ENCODE results near the gene NLGN4Y.

DNA sequence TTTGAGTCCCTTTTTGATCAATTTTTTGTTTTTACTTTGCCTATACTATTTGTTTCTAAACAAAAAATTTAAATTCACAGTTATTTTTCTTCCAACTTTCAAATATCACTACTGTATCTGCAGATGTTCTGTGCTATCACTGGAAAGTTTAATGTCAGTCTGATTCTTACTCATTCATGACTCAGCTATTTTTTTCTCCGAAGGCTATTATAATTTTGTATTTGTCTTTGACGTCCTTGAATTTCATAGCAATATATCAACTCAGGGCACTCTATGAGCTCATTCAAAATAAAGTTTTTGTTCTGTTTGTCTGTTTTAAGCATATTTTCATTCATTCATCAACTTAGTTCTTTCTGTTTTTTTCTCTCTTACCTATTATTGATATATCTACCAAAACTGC is 273.7 kb downstream of the NLGN4Y start:
- TF ChIP-seq ZC3H10 (CRISPR knock-in tag; IDR thresholded peaks at IDR 0.05) (no peak), GLIS3 (CRISPR knock-in tag; IDR thresholded peaks at IDR 0.05) (no peak)

All from SK-N-SH treated with all-trans-retinoic acid at 6 μM for 48 hours (cell line).